ENCODE results near the gene GTF3C1.

DNA sequence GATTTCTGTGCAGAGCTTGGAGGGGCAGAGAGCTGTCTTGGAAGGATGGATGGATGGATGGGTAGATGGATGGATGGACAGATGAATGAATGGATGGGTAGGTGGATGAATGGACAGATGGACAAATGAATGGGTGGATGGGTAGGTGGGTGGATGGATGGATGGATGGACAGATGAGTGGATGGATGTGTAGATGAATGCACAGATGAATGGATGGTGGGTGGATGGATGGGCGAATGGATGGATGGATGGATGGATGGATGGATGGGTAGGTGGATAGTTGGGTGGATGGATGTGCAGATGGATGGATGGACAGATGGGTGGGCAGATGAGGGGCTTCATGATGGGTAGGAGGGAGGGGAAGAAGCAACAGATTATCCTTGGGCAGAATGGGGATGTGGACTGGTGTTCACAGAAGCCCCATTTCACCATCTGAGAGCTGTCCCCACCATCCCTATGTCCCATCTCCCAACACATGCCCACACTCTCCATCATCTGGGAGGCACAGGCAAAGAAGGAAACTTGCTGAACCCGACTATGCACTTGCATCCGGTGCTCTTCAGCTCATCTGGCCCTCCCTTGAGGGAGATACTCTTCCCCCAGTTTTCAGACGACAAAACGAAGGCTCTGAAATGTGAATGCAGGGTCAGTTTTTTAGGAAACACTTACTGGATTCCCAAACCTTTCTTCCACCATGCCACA lies 90.6 kb downstream of the GTF3C1 start:
- TF ChIP-seq, protein P1, sequence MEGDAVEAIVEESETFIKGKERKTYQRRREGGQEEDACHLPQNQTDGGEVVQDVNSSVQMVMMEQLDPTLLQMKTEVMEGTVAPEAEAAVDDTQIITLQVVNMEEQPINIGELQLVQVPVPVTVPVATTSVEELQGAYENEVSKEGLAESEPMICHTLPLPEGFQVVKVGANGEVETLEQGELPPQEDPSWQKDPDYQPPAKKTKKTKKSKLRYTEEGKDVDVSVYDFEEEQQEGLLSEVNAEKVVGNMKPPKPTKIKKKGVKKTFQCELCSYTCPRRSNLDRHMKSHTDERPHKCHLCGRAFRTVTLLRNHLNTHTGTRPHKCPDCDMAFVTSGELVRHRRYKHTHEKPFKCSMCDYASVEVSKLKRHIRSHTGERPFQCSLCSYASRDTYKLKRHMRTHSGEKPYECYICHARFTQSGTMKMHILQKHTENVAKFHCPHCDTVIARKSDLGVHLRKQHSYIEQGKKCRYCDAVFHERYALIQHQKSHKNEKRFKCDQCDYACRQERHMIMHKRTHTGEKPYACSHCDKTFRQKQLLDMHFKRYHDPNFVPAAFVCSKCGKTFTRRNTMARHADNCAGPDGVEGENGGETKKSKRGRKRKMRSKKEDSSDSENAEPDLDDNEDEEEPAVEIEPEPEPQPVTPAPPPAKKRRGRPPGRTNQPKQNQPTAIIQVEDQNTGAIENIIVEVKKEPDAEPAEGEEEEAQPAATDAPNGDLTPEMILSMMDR (IDR thresholded peaks at IDR 0.05): no peak
- TF ChIP-seq REST (IDR thresholded peaks at IDR 0.05; ENCODE audit: insufficient read depth in 1 of 2, low read depth in 2 of 2, low read length in 1 of 2) (no peak), POLR2AphosphoS5 (IDR thresholded peaks at IDR 0.05; ENCODE audit: low read depth, low read length) (no peak), SIN3A (IDR thresholded peaks at IDR 0.05; ENCODE audit: borderline replicate concordance, insufficient read depth, low read depth, low read length) (no peak), TCF7L2 (IDR thresholded peaks at IDR 0.05; ENCODE audit: low read depth, low read length) (no peak)

All from Panc1 (cell line).